ENCODE results near the gene AGO3. TPM values are rescaled to one million over a fixed set of nuclear protein-coding genes. Genes with fewer than 3 reads are reported as not detected.
"Not testable (repeated sequence)": the region's sequence is repeated elsewhere in the genome, so short reads cannot be mapped to it uniquely, and the experiment has no call there.

AGO3 gene
- 28.5 and 35.3 TPM in 2 replicates for total RNA-seq (2014; rRNA removed; shearing (Covaris generic))

GRCh38 chr1:35930593-35931445, at the start of gene AGO3:
TSS of gene AGO3 (plus strand) at chr1:35931105. CDS start at chr1:35931427, 322 bp downstream.
- H3K4me3 ChIP-seq (ENCODE audit: insufficient read depth, low read depth, low read length), result peak within 1 kb of the TSS; percentile 89
- peak; percentile 92 for DNase-seq
- no peaks in the 10 kb centered on the region for H3K36me3 ChIP-seq (replicated peaks; ENCODE audit: control insufficient read depth, insufficient read depth, low read length)
- no peaks in the 10 kb centered on the region for H3K27me3 ChIP-seq (ENCODE audit: control insufficient read depth, insufficient read depth, low read length)

DNA sequence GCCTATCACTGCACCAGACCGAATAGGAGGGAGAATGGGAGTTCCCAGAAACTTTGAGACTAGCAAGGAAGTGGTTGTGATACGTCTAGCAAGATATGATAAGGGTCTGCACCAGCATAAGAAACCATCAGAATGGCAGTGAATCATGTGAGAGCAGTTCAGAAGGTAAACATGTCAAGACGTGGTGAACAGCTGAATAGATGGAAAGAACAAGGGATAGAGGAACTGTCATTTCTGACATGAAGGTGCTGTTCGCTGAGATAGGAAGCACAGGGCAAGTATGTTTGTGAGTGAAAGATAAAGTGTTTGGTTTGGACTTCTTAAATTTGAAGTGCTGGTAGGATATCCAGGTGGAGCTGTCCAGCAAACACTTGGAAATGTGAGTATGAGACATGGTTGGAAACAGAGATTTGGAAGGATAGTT, 49.0 kb upstream of the AGO3 start:
- DNase-seq, result no peak
- no peaks in the 10 kb centered on the region; the same call in 1 of the 2 replicates for H3K27me3 ChIP-seq (ENCODE audit: control insufficient read depth, insufficient read depth, low read length)

GRCh38 chr1:35882586-35882944, 48.3 kb upstream of the AGO3 start:
- no peaks in the 10 kb centered on the region for H3K36me3 ChIP-seq (replicated peaks; ENCODE audit: control insufficient read depth, insufficient read depth, low read length)
- no peak for DNase-seq
- peak overlapping the region; percentile 25; the same call in 1 of the 2 replicates for H3K4me3 ChIP-seq (ENCODE audit: insufficient read depth, low read depth, low read length)
- H3K27me3 ChIP-seq (ENCODE audit: control insufficient read depth, insufficient read depth, low read length), result no peaks in the 10 kb centered on the region; the same call in 1 of the 2 replicates

More for the DNA sequence above, 49.0 kb upstream of the AGO3 start:
- H3K36me3 ChIP-seq (replicated peaks; ENCODE audit: control insufficient read depth, insufficient read depth, low read length), result no peaks in the 10 kb centered on the region
- no peak overlapping the region for H3K4me3 ChIP-seq (ENCODE audit: insufficient read depth, low read depth, low read length)

DNA sequence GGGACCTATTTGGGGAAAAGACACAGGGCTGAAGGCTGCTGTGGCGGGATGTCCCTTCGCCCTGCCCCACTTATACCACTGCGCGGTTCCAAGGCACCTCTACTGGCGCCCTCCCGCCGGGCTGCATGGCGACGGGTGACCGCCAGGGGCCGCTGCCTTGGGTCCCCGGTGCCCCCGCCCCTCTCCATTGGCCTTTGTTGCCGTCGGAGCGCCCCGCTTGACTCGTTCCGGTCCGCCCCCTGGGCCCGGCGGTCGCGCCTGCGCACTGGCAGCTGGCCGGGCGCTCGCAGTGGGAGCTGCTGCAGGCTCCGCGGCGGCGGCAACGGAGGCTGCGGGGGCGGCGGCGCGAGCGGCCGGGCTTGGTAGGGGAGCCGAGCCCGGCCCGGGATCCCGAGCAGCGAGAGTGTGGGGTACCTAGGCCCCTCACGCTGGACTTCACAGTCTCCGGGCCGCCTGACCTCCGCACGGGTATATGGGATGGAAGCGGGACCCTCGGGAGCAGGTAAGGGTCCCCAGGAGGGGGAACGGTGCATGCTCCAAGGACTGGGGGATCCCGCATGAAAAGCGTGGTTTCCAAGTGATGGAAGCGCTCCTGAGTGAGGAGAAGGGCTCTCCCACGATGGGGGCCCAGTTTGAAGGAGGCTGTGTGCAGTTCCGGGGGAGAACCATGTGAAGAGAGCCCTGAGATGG, 47.8 kb upstream of the AGO3 start, which contains the start of gene AGO1:
TSS of gene AGO1 (plus strand) at position 265 of the 690 bp plus-strand sequence. CDS start at position 478, 213 bp downstream.
- Histone ChIP-seq H3K27me3 (ENCODE audit: control insufficient read depth, insufficient read depth, low read length) (no peaks in the 10 kb centered on the region; the same call in 1 of the 2 replicates), H3K36me3 (replicated peaks; ENCODE audit: control insufficient read depth, insufficient read depth, low read length) (no peaks in the 10 kb centered on the region), H3K4me3 (ENCODE audit: insufficient read depth, low read depth, low read length) (peak within 1 kb of the TSS; percentile 99)
- peak; percentile 99 for DNase-seq

- H3K36me3 ChIP-seq (replicated peaks; ENCODE audit: control insufficient read depth, insufficient read depth, low read length), result peaks cover 2% of the 10 kb centered on the region
- H3K27me3 ChIP-seq (ENCODE audit: control insufficient read depth, insufficient read depth, low read length), result no peaks in the 10 kb centered on the region; the same call in 1 of the 2 replicates
- H3K4me3 ChIP-seq (ENCODE audit: insufficient read depth, low read depth, low read length), result peak overlapping the region; percentile 99
- peak; percentile 95 for DNase-seq
Observed at GRCh38 chr1:35883635-35884101, 47.2 kb upstream of the AGO3 start.

- DNase-seq, result no peak
- H3K27me3 ChIP-seq (ENCODE audit: control insufficient read depth, insufficient read depth, low read length), result no peaks in the 10 kb centered on the region; the same call in 1 of the 2 replicates
- peaks cover 3% of the 10 kb centered on the region for H3K36me3 ChIP-seq (replicated peaks; ENCODE audit: control insufficient read depth, insufficient read depth, low read length)
- H3K4me3 ChIP-seq (ENCODE audit: insufficient read depth, low read depth, low read length), result no peak overlapping the region
Observed at GRCh38 chr1:35884934-35885333, 46.0 kb upstream of the AGO3 start.

DNA sequence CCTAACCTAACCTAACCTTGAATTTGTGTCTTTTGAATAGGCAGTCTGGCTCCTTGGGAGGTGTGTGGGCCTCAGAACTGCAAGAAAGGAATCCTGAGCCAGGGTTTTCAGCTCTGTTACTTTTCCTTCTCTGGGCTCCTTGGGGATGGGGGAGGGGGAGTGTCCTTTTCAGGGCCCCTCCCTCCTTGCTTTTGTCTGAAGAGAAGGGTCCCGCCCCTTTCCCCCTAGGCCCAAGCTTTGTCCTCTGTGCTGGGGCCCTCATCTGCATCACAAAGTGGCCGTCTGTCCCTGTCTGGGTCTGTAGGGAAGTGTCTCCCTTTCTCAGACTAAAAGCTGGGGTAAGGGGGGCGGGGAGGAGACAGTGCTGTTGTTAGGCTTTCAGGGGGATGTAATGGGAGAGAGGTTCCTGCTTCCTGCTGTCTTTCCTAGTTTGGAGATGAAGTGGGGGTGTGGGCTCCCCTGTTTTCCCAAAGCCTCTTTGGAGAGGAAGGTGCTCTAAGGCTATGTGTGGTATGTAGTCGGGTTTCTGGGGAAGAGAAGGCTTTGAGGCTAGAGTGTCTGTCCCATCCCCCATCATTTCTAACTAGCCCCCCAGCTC, 44.8 kb upstream of the AGO3 start:
- Histone ChIP-seq H3K4me3 (ENCODE audit: insufficient read depth, low read depth, low read length) (peak overlapping the region; percentile 35), H3K36me3 (replicated peaks; ENCODE audit: control insufficient read depth, insufficient read depth, low read length) (peaks cover 8% of the 10 kb centered on the region), H3K27me3 (ENCODE audit: control insufficient read depth, insufficient read depth, low read length) (no peaks in the 10 kb centered on the region; the same call in 1 of the 2 replicates)
- DNase-seq, result peak; percentile 94

- no peaks in the 10 kb centered on the region; the same call in 1 of the 2 replicates for H3K27me3 ChIP-seq (ENCODE audit: control insufficient read depth, insufficient read depth, low read length)
- H3K4me3 ChIP-seq (ENCODE audit: insufficient read depth, low read depth, low read length), result peak overlapping the region; percentile 35
- DNase-seq, result peak; percentile 69
- H3K36me3 ChIP-seq (replicated peaks; ENCODE audit: control insufficient read depth, insufficient read depth, low read length), result peaks cover 8% of the 10 kb centered on the region
Observed at GRCh38 chr1:35886577-35887431, 44.1 kb upstream of the AGO3 start.

GRCh38 chr1:35887508-35887907, 43.4 kb upstream of the AGO3 start:
- H3K4me3 ChIP-seq (ENCODE audit: insufficient read depth, low read depth, low read length), result no peak overlapping the region

DNA sequence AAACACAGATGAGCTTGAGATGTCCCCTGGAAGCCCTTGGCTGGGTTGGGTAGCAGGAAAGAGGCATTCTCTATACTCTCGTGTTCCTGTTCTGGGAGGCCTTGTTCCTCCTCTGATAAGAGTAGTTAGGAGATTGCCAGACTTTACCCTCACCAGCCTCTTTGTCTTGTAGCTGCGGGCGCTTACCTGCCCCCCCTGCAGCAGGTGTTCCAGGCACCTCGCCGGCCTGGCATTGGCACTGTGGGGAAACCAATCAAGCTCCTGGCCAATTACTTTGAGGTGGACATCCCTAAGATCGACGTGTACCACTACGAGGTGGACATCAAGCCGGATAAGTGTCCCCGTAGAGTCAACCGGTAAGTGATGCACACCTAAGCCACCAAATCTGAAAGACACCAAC, 42.6 kb upstream of the AGO3 start:
- Histone ChIP-seq H3K27me3 (ENCODE audit: control insufficient read depth, insufficient read depth, low read length) (no peaks in the 10 kb centered on the region), H3K36me3 (replicated peaks; ENCODE audit: control insufficient read depth, insufficient read depth, low read length) (peaks cover 22% of the 10 kb centered on the region), H3K4me3 (ENCODE audit: insufficient read depth, low read depth, low read length) (no peak overlapping the region)
- DNase-seq, result no peak

More at GRCh38 chr1:35887508-35887907, 43.4 kb upstream of the AGO3 start:
- Histone ChIP-seq H3K27me3 (ENCODE audit: control insufficient read depth, insufficient read depth, low read length) (no peaks in the 10 kb centered on the region; the same call in 1 of the 2 replicates), H3K36me3 (replicated peaks; ENCODE audit: control insufficient read depth, insufficient read depth, low read length) (peaks cover 15% of the 10 kb centered on the region)
- DNase-seq, result no peak

GRCh38 chr1:35888981-35889380, 41.9 kb upstream of the AGO3 start:
- not testable (repeated sequence) for H3K4me3 ChIP-seq (ENCODE audit: insufficient read depth, low read depth, low read length); H3K27me3 ChIP-seq (ENCODE audit: control insufficient read depth, insufficient read depth, low read length); DNase-seq
- H3K36me3 ChIP-seq (replicated peaks; ENCODE audit: control insufficient read depth, insufficient read depth, low read length), result peaks cover 23% of the 10 kb centered on the region

- no peak for DNase-seq
- H3K36me3 ChIP-seq (replicated peaks; ENCODE audit: control insufficient read depth, insufficient read depth, low read length), result peaks cover 45% of the 10 kb centered on the region
- H3K27me3 ChIP-seq (ENCODE audit: control insufficient read depth, insufficient read depth, low read length), result no peaks in the 10 kb centered on the region
- H3K4me3 ChIP-seq (ENCODE audit: insufficient read depth, low read depth, low read length), result no peak overlapping the region
Observed at GRCh38 chr1:35893051-35893879, 37.6 kb upstream of the AGO3 start.

DNA sequence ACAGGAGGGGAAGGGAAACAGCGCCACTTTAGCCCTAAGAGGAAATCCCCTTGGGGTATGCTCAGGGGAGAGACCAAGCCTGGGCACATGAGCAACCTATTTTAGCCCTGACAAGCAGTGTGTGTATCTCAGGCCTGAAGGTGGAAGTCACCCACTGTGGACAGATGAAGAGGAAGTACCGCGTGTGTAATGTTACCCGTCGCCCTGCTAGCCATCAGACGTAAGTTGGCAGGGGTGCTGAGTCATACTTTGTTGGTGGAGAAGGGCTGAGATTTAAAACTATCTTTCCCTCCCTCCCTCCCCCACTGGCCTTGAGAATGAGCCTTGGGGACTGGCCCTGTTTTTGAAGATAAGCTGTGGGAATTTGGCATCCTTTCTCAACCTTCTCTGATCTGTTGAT, 36.7 kb upstream of the AGO3 start:
- Histone ChIP-seq H3K36me3 (replicated peaks; ENCODE audit: control insufficient read depth, insufficient read depth, low read length) (peaks cover 45% of the 10 kb centered on the region), H3K27me3 (ENCODE audit: control insufficient read depth, insufficient read depth, low read length) (no peaks in the 10 kb centered on the region), H3K4me3 (ENCODE audit: insufficient read depth, low read depth, low read length) (no peak overlapping the region)
- no peak for DNase-seq
